Spleen (tissue), 7 donors: ENCODE data around the gene ZDHHC1.

ENCODE experiments used
- CTCF ChIP-seq, 11 experiments: fragments of 200-600 bp in 7 of 11; fragments of 450-650 bp in 4 of 11; sonication (generic) in 4 of 11; IDR thresholded peaks in 8 of 11; conservative IDR thresholded peaks in 3 of 11; 1 replicate in 7 of 11; 2 replicates in 4 of 11; pipeline versions ENCODE4 v1.4.0 to v1.8.0; 2016 to 2021; ENCODE audit warnings: antibody characterized with exemption in 11 of 11, inconsistent platforms in 4 of 11, mild to moderate bottlenecking in 1 of 11
- POLR2A ChIP-seq, 3 donors: fragments of 450-650 bp; IDR thresholded peaks; one replicate each; pipeline ENCODE4 v1.5.1; 2017; ENCODE audit warnings: antibody characterized with exemption in 3 of 3, mild to moderate bottlenecking in 1 of 3
- POLR2AphosphoS5 ChIP-seq, 3 donors: sonication (generic); formaldehyde crosslinking; IDR thresholded peaks; one replicate each; pipeline ENCODE4 v1.5.1; 2017; ENCODE audit warnings: antibody characterized with exemption in 3 of 3
- donor health status: DM: no; HTN: no; CAD: no; lungs with moderate emphysema.
- donor health status: DM: no; HTN: no; CAD: no.
- donor health status: DM: no; HTN: no; CAD: no.

- TF ChIP-seq CTCF (IDR thresholded peaks at IDR 0.05 in 8 of 11, conservative IDR thresholded peaks at IDR 0.05 in 3 of 11): no peak
- no peak for TF ChIP-seq POLR2A (IDR thresholded peaks at IDR 0.05)
- TF ChIP-seq POLR2AphosphoS5 (IDR thresholded peaks at IDR 0.05): no peak
Observed at GRCh38 chr16:67398546-67399217, 17.6 kb downstream of the ZDHHC1 start.
